C4-2B (cell line): ENCODE data around the gene FKBP5.
A peak's percentile ranks its signal among the peaks of the same experiment; 100 is the strongest.
"Not testable (repeated sequence)": the region's sequence is repeated elsewhere in the genome, so short reads cannot be mapped to it uniquely, and the experiment has no call there.

ENCODE experiments used
- H3K27ac ChIP-seq: fragments of 450-650 bp; 2 replicates; pipeline ENCODE4 v1.5.1; 2017
- ZFX ChIP-seq: fragments of 450-650 bp; IDR thresholded peaks from 2 replicates; pipeline ENCODE4 v1.6.1; 2017
- TF ChIP-seq, protein P1 (sequence below): fragments of 450-650 bp; conservative IDR thresholded peaks from 2 replicates; pipeline ENCODE4 v1.5.1; 2017; ENCODE audit warnings: mild to moderate bottlenecking

Gene FKBP5

DNA sequence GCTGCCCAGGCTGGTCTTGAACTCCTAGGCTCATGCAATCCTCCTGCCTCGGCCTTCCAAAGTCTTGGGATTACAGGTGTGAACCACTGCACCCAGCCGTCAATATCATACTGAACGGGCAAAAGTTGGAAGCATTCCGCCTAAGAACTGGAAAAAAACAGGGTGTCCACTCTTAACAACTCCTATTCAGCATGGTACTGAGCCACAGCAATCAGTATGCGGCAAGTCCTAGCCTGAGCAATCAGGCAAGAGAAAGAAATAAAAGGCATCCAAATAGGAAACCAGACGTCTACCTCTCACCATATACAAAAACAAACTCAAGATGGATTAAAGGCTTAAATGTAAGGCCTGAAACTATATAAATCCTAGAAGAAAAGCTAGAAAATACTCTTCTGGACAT is 83.1 kb downstream of the FKBP5 start:
- H3K27ac ChIP-seq = no peak overlapping the region
- TF ChIP-seq, protein P1, sequence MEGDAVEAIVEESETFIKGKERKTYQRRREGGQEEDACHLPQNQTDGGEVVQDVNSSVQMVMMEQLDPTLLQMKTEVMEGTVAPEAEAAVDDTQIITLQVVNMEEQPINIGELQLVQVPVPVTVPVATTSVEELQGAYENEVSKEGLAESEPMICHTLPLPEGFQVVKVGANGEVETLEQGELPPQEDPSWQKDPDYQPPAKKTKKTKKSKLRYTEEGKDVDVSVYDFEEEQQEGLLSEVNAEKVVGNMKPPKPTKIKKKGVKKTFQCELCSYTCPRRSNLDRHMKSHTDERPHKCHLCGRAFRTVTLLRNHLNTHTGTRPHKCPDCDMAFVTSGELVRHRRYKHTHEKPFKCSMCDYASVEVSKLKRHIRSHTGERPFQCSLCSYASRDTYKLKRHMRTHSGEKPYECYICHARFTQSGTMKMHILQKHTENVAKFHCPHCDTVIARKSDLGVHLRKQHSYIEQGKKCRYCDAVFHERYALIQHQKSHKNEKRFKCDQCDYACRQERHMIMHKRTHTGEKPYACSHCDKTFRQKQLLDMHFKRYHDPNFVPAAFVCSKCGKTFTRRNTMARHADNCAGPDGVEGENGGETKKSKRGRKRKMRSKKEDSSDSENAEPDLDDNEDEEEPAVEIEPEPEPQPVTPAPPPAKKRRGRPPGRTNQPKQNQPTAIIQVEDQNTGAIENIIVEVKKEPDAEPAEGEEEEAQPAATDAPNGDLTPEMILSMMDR = no peak

DNA sequence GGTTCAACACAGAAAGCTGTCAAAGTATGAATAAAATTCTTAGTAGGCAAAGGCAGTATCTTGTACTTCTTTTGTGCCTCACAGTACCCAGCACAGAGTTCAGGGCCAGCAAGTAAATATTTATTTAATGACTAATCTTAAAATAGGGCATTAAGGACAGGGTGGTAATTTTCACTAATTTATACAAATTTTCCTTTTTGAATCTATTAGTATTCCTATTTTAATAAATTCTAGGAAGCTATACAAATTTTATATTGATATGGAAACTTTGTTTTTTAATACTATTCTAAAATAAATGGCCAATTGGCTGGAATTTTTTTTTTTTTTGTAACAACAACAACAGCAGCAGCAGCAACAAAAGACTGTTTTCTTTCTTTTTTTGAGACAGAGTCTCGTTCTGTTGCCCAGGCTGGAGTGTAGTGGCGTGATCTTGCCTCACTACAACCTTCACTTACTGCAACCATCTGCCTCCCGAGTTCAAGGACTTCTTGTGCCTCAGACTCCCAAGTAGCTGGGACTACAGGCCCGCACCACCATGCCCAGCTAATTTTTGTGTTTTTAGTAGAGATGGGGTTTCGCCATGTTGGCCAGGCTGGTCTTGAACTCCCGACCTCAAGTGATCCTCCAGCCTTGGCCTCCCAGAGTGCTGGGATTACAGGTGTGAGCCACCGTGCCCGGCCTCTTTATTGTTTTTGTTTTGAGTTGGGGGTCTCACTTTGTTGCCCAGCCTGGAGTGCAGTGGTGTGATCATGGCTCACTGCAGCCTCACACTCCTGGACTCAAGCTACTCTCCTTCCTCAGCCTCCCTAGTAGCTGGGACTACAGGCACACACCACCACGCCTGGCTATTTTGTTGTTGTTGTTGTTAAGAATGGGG is 85.2 kb downstream of the FKBP5 start:
- H3K27ac ChIP-seq = peak overlapping the region; percentile 69
- TF ChIP-seq, protein P1 = no peak
- TF ChIP-seq ZFX = no peak

DNA sequence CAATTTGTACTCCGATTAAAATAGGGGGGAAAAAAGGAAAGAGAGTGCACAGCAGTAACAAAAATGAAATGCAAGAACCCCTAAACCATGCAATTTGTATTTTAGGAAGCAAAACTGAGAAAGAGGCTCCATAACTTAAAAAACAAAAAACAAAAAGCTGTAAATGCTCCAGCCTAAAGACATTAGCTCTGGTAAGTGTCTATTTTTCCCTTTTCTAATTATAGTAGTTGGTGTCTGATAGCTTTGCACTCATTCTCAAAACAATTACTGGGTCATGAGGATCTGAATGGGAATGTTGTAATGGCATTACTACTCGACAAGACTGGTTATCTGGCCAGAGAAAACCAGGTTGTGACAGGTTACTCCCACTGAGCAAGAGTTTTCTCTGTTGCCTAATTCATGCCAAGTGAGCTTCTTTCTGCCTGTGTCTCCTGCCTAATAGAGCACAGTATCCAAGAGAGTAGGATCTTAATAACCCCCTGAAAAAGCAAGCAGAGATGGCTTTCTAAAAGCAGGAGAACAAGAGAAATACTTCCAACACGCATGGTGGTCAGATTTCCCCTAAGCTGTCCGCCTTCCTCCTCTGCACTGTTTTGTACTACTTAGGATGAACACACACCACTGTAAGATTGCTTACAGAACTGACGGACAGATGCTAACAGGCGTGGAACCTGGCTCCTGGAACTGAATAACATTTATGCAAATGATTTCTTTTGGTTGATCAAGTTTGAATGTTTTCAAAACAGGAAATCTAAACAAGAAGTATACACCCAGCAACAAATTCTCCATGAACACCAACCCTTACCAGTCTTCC is 86.4 kb downstream of the FKBP5 start:
- peak overlapping the region; percentile 61; the same call in 1 of the 2 replicates for H3K27ac ChIP-seq
- no peak for TF ChIP-seq ZFX

DNA sequence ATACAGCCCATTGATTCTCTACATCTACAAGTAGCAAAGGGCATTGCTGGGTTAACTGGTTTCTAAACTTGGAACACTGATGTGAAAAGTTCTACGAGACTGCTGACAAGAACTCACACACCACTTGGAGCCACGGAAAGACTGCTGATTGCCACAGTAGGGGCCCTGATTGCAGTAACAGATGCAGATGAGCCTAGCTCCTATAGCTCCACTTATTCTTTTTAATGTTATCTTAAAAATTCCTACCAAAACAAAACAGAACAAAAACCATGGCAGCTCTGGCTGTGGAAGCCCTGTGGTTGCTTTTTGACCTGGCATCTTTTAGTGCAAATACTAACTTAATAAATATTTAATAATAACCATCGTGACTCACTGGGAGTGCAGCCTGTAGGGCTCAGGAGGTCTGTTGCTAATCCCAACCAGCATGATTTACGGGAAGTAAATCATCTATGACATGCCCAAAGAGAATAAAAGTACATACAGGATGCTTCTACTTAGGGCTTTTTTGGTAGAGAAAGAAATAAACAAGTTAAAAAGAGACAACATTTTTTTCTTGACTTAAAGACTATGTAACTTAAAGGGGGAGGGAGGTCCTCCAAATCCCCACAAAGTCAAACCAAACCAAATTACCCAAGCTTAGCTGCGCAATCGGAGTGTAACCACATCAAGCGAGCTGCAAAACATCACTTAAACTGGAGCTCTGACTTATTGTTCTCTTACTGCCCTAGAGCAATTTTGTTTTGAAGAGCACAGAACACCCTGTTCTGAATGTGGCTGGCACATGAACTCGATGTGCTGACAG is 87.2 kb downstream of the FKBP5 start:
- H3K27ac ChIP-seq = peak overlapping the region; percentile 61; the same call in 1 of the 2 replicates
- TF ChIP-seq, protein P1 = no peak
- no peak for TF ChIP-seq ZFX

DNA sequence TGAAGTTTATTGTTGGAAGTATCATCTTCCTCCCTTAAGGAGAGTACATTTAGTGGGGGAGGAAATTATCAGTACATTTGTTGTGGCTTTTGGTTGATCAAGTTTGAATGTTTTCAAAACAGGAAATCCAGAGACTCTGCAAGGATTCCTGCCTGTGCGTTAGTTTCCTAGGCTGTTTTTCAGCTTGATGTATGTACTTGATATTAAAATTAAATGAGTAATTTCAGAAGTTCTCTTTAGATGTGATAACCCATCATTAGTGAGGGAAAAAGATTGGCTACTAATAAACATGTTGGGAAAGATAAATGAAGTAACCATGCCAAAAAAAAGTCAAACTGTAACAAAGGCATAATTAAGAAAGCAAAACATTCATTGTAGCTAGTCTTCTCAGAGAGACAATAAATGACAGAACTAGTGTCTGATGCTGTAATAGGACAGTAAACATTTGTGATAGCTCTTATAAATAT is 88.0 kb downstream of the FKBP5 start:
- TF ChIP-seq ZFX = no peak
- TF ChIP-seq, protein P1 = no peak
- H3K27ac ChIP-seq = no peak overlapping the region

DNA sequence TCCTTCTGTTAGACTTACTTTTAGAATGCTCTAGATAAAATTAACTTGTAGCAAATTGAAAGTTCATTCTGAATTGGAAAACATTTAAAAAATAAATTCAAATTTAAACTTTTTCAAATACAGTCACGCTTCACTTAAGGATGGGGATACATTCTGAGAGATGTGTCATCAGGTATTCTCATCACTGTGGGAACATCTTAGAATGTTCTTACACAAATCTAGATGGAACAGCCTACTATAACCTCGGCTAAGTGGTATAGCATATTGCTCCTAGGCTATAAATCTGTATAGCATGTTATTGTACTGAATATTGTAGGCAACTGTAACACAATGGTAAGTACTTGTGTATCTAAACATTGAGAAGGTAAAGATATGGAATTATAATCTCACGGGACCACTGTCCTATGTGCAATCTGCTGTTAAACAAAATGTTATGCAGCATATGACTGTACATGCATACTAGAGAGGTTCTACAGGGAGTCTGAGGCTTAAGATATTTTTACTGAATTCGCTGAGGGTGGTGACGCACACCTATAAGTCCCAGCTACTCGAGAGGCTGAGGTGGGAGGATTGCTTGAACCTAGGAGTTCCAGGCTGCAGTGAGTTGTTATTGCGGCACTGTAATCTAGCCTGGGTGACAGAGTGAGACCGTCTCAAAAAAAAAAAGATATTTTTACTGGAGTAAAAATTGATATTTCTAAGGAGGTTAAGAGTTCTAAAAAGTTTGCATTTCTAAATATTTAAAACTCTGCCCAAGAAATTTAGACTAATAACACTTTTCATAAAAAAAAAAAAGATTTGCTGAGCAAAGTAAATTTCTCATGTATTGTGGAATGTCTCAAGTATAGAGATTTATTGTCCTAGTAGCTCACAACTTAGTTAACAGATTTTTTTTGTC is 88.7 kb downstream of the FKBP5 start:
- no peak overlapping the region for H3K27ac ChIP-seq
- no peak for TF ChIP-seq ZFX
- TF ChIP-seq, protein P1 = no peak

DNA sequence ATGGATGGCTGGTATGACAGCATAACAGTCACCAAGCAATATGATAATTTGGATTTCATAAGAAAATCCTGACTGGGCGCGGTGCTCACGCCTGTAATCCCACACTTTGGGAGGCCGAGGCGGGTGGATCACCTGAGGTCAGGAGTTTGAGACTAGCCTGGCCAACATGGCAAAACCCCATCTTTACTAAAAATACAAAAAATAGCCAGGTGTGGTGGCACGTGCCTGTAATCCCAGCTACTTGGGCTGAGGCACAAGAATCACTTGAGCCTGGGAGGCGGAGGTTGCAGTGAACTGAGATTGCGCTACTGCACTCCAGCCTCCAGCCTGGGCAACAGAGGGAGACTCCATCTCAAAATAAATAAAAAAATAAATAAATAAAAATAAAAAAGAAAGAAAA is 90.1 kb downstream of the FKBP5 start:
- H3K27ac ChIP-seq = not testable (repeated sequence)
